ENCODE results near the gene LMNA. TPM values are rescaled to one million over a fixed set of nuclear protein-coding genes. Genes with fewer than 3 reads are reported as not detected.
"Not testable (repeated sequence)": the region's sequence is repeated elsewhere in the genome, so short reads cannot be mapped to it uniquely, and the experiment has no call there.

Gene LMNA
- total RNA-seq = 10 to 100 TPM in 1 of 2 experiments, 1 to 10 TPM in 1; 8.5 to 10.3 TPM

GRCh38 chr1:156114101-156114918, at the start of gene LMNA:
LMNA (plus strand) TSS chr1:156114711; CDS start chr1:156114919, 208 bp downstream.
- POLR2A ChIA-PET = interaction anchor here (0.5 to 1.6 kb wide), 5 partner anchors 13 to 141 kb away, joined by 3 to 8 read pairs (median 4); partner anchors contain the start of gene SLC25A44
- ATAC-seq (peak; percentile 83), DNase-seq (peak; percentile 70)
- no peaks in the 10 kb centered on the region for H3K9me3 Mint-ChIP-seq (ENCODE audit: insufficient read depth)
- H3K27ac Mint-ChIP-seq = no peak within 1 kb of the TSS
- peaks cover 58% of the 10 kb centered on the region for H3K27me3 Mint-ChIP-seq (ENCODE audit: low read depth)
- H3K36me3 Mint-ChIP-seq (ENCODE audit: low read depth) = no peaks in the 10 kb centered on the region
- peak within 1 kb of the TSS; percentile 80 for H3K4me3 Mint-ChIP-seq
- H3K4me1 Mint-ChIP-seq (ENCODE audit: low read depth) = peaks cover 26% of the 10 kb centered on the region
- CTCF ChIA-PET = interaction anchor here (1.0 to 11.2 kb wide), 8 partner anchors 9 to 113 kb away, joined by 3 to 112 read pairs (median 6); no protein-coding TSS in a partner anchor

GRCh38 chr1:156065212-156065611, 49.3 kb upstream of the LMNA start:
- no peak for DNase-seq
- H3K4me1 Mint-ChIP-seq (ENCODE audit: low read depth) = peaks cover 10% of the 10 kb centered on the region
- ChIA-PET CTCF (interaction anchor here (1.0 to 4.3 kb wide), 9 partner anchors 13 to 133 kb away, joined by 3 to 28 read pairs (median 14); partner anchors contain the start of genes KHDC4 and UBQLN4), POLR2A (no interaction called here)
- no peaks in the 10 kb centered on the region for H3K9me3 Mint-ChIP-seq (ENCODE audit: insufficient read depth)
- no peak overlapping the region for H3K4me3 Mint-ChIP-seq
- H3K27ac Mint-ChIP-seq = no peak overlapping the region
- no peaks in the 10 kb centered on the region for H3K27me3 Mint-ChIP-seq (ENCODE audit: low read depth)
- H3K36me3 Mint-ChIP-seq (ENCODE audit: low read depth) = no peaks in the 10 kb centered on the region
- no peak for ATAC-seq

DNA sequence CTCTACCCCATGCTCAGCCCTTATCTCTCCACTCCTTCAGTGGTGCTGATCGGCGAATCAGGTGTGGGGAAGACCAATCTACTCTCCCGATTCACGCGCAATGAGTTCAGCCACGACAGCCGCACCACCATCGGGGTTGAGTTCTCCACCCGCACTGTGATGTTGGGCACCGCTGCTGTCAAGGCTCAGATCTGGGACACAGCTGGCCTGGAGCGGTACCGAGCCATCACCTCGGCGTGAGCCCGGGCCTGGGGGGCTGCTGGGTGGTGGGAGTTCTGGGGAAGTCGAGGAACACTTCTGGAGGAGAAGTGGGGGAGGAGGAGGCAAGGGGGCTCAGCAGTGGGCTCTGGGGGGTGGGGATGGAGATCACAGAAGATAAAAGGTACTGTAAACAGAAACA, 48.6 kb upstream of the LMNA start:
- H3K4me1 Mint-ChIP-seq (ENCODE audit: low read depth) = peaks cover 10% of the 10 kb centered on the region
- ChIA-PET POLR2A (interaction anchor here (1.5 kb wide), 1 partner anchor 132 kb away, joined by 4 read pairs; the partner anchor contains the start of gene KHDC4), CTCF (interaction anchor here (0.6 to 4.3 kb wide), 49 partner anchors 9 to 742 kb away, joined by 3 to 28 read pairs (median 6); partner anchors contain the start of genes ARHGEF2, KHDC4, SLC25A44 and SMG5)
- no peak overlapping the region for H3K4me3 Mint-ChIP-seq
- no peak overlapping the region for H3K27ac Mint-ChIP-seq
- peaks cover 3% of the 10 kb centered on the region for H3K27me3 Mint-ChIP-seq (ENCODE audit: low read depth)
- H3K36me3 Mint-ChIP-seq (ENCODE audit: low read depth) = no peaks in the 10 kb centered on the region
- no peaks in the 10 kb centered on the region for H3K9me3 Mint-ChIP-seq (ENCODE audit: insufficient read depth)
- DNase-seq (no peak), ATAC-seq (no peak)

GRCh38 chr1:156067262-156067661, 47.2 kb upstream of the LMNA start:
- no peaks in the 10 kb centered on the region for H3K36me3 Mint-ChIP-seq (ENCODE audit: low read depth)
- no peak overlapping the region for H3K27ac Mint-ChIP-seq
- POLR2A ChIA-PET = interaction anchor here (0.8 to 1.6 kb wide), 3 partner anchors 22 to 210 kb away, joined by 3 to 4 read pairs (median 3); partner anchors contain the start of genes GON4L and KHDC4
- CTCF ChIA-PET = interaction anchor here (0.8 to 4.3 kb wide), 26 partner anchors 15 to 675 kb away, joined by 3 to 28 read pairs (median 8); partner anchors contain the start of genes ARHGEF2, KHDC4, SSR2 and SYT11
- H3K4me1 Mint-ChIP-seq (ENCODE audit: low read depth) = peaks cover 10% of the 10 kb centered on the region
- DNase-seq (no peak), ATAC-seq (no peak)
- no peak overlapping the region for H3K4me3 Mint-ChIP-seq
- peaks cover 4% of the 10 kb centered on the region for H3K27me3 Mint-ChIP-seq (ENCODE audit: low read depth)
- H3K9me3 Mint-ChIP-seq (ENCODE audit: insufficient read depth) = no peaks in the 10 kb centered on the region

GRCh38 chr1:156069490-156070455, 44.7 kb upstream of the LMNA start:
- no peak for ATAC-seq
- CTCF ChIA-PET = no interaction called here

DNA sequence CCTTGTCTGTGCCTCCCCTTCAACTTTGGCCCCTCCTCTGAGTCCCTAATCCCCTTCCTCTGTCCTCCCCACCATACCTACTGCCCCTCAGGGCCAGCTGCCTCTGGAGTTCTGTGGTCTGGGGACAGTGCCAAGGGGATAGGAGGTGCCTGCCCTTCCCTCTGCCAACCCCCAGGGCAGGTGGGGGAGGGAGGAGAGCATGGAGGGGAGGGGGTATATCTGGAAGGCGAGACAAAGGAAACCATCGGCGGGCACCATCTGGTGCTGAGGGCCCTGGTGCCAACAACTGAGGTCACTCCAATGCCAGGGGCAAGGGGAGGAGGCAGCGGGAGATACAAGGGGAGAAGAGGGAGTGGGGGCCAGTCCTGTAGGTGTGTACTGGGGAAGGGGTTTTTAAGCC, 44.0 kb upstream of the LMNA start:
- ATAC-seq = no peak
- POLR2A ChIA-PET = no interaction called here
- peaks cover 14% of the 10 kb centered on the region for H3K27me3 Mint-ChIP-seq (ENCODE audit: low read depth)
- no peak for DNase-seq
- peaks cover 12% of the 10 kb centered on the region for H3K4me1 Mint-ChIP-seq (ENCODE audit: low read depth)
- no peaks in the 10 kb centered on the region for H3K36me3 Mint-ChIP-seq (ENCODE audit: low read depth)
- H3K4me3 Mint-ChIP-seq = no peak overlapping the region
- CTCF ChIA-PET = no interaction called here
- no peaks in the 10 kb centered on the region for H3K9me3 Mint-ChIP-seq (ENCODE audit: insufficient read depth)
- H3K27ac Mint-ChIP-seq = no peak overlapping the region

More at GRCh38 chr1:156069490-156070455, 44.7 kb upstream of the LMNA start:
- H3K9me3 Mint-ChIP-seq (ENCODE audit: insufficient read depth) = no peaks in the 10 kb centered on the region
- no peak overlapping the region for H3K4me3 Mint-ChIP-seq
- no peak for DNase-seq
- POLR2A ChIA-PET = no interaction called here
- H3K27me3 Mint-ChIP-seq (ENCODE audit: low read depth) = peaks cover 10% of the 10 kb centered on the region
- no peaks in the 10 kb centered on the region for H3K36me3 Mint-ChIP-seq (ENCODE audit: low read depth)
- no peak overlapping the region for H3K27ac Mint-ChIP-seq
- peaks cover 10% of the 10 kb centered on the region for H3K4me1 Mint-ChIP-seq (ENCODE audit: low read depth)

- DNase-seq; ATAC-seq; POLR2A ChIA-PET; H3K36me3 Mint-ChIP-seq (ENCODE audit: low read depth); H3K4me3 Mint-ChIP-seq; H3K4me1 Mint-ChIP-seq (ENCODE audit: low read depth); H3K9me3 Mint-ChIP-seq (ENCODE audit: insufficient read depth); CTCF ChIA-PET; H3K27ac Mint-ChIP-seq: not testable (repeated sequence)
- H3K27me3 Mint-ChIP-seq (ENCODE audit: low read depth) = peaks cover 17% of the 10 kb centered on the region
Observed at GRCh38 chr1:156071332-156071816, 43.1 kb upstream of the LMNA start.

GRCh38 chr1:156072251-156072650, 42.3 kb upstream of the LMNA start:
- Mint-ChIP-seq H3K4me3 (no peak overlapping the region), H3K4me1 (ENCODE audit: low read depth) (peaks cover 3% of the 10 kb centered on the region), H3K9me3 (ENCODE audit: insufficient read depth) (no peaks in the 10 kb centered on the region), H3K36me3 (ENCODE audit: low read depth) (no peaks in the 10 kb centered on the region), H3K27me3 (ENCODE audit: low read depth) (peaks cover 17% of the 10 kb centered on the region), H3K27ac (no peak overlapping the region)
- DNase-seq (no peak), ATAC-seq (no peak)
- POLR2A ChIA-PET = no interaction called here
- CTCF ChIA-PET = interaction anchor here (0.9 to 1.5 kb wide), 2 partner anchors 9 to 24 kb away, joined by 3 read pairs; no protein-coding TSS in a partner anchor

DNA sequence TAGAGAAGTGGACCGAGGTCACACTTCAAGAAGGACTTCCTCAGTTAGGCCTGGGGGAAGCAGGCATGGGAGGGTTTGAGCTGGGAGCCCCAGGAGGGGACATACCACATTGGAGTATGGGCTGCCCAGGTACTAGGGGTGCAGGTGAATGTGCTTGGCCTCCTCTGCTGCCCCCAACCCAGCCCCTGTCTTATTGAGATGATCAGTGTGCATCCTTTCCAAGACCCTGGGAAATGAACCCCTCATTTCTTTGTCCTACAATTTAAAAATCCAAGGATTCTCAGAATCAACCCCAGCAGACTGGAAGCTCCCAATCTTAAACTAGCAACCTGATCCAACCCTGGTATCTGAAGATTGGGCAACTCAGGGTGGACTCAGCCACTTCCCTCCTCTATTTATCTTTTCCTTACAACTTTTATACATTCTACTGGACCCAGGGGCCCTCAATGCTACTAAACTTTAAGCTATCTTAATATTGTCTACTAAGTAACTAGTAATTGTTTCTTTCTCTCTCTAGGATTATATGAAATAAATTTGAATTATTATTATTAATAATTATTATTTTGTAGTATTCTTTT, 41.3 kb upstream of the LMNA start:
- ATAC-seq = no peak
- H3K4me3 Mint-ChIP-seq = no peak overlapping the region

GRCh38 chr1:156073740-156074139, 40.8 kb upstream of the LMNA start:
- no peak overlapping the region for H3K4me3 Mint-ChIP-seq
- peaks cover 24% of the 10 kb centered on the region for H3K27me3 Mint-ChIP-seq (ENCODE audit: low read depth)
- H3K27ac Mint-ChIP-seq = no peak overlapping the region
- peaks cover 3% of the 10 kb centered on the region for H3K4me1 Mint-ChIP-seq (ENCODE audit: low read depth)
- CTCF ChIA-PET = interaction anchor here (1.3 to 1.5 kb wide), 3 partner anchors 11 to 823 kb away, joined by 3 to 4 read pairs (median 3); no protein-coding TSS in a partner anchor
- POLR2A ChIA-PET = no interaction called here
- ATAC-seq (no peak), DNase-seq (no peak)
- H3K36me3 Mint-ChIP-seq (ENCODE audit: low read depth) = no peaks in the 10 kb centered on the region
- no peaks in the 10 kb centered on the region for H3K9me3 Mint-ChIP-seq (ENCODE audit: insufficient read depth)

More for the DNA sequence above, 41.3 kb upstream of the LMNA start:
- ChIA-PET POLR2A (no interaction called here), CTCF (interaction anchor here (0.9 to 1.5 kb wide), 4 partner anchors 10 to 822 kb away, joined by 3 to 4 read pairs (median 3); no protein-coding TSS in a partner anchor)
- Mint-ChIP-seq H3K36me3 (ENCODE audit: low read depth) (no peaks in the 10 kb centered on the region), H3K27ac (no peak overlapping the region), H3K27me3 (ENCODE audit: low read depth) (peaks cover 22% of the 10 kb centered on the region), H3K9me3 (ENCODE audit: insufficient read depth) (no peaks in the 10 kb centered on the region), H3K4me1 (ENCODE audit: low read depth) (peaks cover 3% of the 10 kb centered on the region)
- DNase-seq = no peak

GRCh38 chr1:156074661-156075060, 39.9 kb upstream of the LMNA start:
- DNase-seq (no peak), ATAC-seq (no peak)
- Mint-ChIP-seq H3K9me3 (ENCODE audit: insufficient read depth) (no peaks in the 10 kb centered on the region), H3K4me1 (ENCODE audit: low read depth) (peaks cover 3% of the 10 kb centered on the region), H3K4me3 (no peak overlapping the region), H3K36me3 (ENCODE audit: low read depth) (no peaks in the 10 kb centered on the region), H3K27me3 (ENCODE audit: low read depth) (peaks cover 31% of the 10 kb centered on the region), H3K27ac (no peak overlapping the region)
- CTCF ChIA-PET = interaction anchor here (1.3 kb wide), 1 partner anchor 8 kb away, joined by 4 read pairs; no protein-coding TSS in a partner anchor
- POLR2A ChIA-PET = no interaction called here

Data from activated CD8-positive, alpha-beta T cell treated with anti-CD3 and anti-CD28 coated beads, Interleukin-2, amount 10 ng/mL, durations not matched to agents 7 days and 5 days (primary cell).